Prostate gland (tissue), 2 donors: ENCODE measurements around the gene SLC4A2.

Experiments
- POLR2A ChIP-seq: fragments of 450-650 bp; IDR thresholded peaks from one replicate; pipeline ENCODE4 v1.6.1; 2016; ENCODE audit warnings: antibody characterized with exemption, mild to moderate bottlenecking
- POLR2AphosphoS5 ChIP-seq: sonication (generic); formaldehyde crosslinking; IDR thresholded peaks from one replicate; pipeline ENCODE4 v1.6.1; 2017; ENCODE audit warnings: antibody characterized with exemption
- TF ChIP-seq, protein P1 (sequence below), 4 experiments: fragments of 200-600 bp in 2 of 4; fragments of 450-650 bp in 2 of 4; sonication (generic) in 2 of 4; IDR thresholded peaks; 1 replicate in 3 of 4; 2 replicates in 1 of 4; pipeline ENCODE4 v1.5.1; 2016 to 2019; ENCODE audit warnings: antibody characterized with exemption in 4 of 4, mild to moderate bottlenecking in 2 of 4, moderate library complexity in 2 of 4

DNA sequence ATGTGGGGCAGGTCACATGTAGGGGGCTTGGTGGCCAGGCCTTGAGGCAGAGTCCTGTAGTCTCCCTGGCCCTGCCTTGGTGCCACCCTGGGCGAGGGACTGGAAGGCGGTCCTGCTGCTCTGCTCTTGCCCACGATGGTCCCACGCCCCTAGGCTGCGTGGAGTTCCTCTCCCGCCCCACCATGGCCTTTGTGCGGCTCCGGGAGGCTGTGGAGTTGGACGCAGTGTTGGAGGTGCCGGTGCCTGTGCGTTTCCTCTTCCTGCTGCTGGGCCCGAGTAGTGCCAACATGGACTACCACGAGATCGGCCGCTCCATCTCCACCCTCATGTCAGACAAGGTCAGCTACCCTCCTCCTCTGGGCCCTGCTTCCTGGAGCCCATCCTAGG, 11.2 kb downstream of the SLC4A2 start:
- TF ChIP-seq, protein P1, sequence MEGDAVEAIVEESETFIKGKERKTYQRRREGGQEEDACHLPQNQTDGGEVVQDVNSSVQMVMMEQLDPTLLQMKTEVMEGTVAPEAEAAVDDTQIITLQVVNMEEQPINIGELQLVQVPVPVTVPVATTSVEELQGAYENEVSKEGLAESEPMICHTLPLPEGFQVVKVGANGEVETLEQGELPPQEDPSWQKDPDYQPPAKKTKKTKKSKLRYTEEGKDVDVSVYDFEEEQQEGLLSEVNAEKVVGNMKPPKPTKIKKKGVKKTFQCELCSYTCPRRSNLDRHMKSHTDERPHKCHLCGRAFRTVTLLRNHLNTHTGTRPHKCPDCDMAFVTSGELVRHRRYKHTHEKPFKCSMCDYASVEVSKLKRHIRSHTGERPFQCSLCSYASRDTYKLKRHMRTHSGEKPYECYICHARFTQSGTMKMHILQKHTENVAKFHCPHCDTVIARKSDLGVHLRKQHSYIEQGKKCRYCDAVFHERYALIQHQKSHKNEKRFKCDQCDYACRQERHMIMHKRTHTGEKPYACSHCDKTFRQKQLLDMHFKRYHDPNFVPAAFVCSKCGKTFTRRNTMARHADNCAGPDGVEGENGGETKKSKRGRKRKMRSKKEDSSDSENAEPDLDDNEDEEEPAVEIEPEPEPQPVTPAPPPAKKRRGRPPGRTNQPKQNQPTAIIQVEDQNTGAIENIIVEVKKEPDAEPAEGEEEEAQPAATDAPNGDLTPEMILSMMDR (IDR thresholded peaks at IDR 0.05): no peak
- TF ChIP-seq POLR2A: no peak
- no peak for TF ChIP-seq POLR2AphosphoS5
